ENCODE results near the gene SH3RF2. TPM values are rescaled to one million over a fixed set of nuclear protein-coding genes. Genes with fewer than 3 reads are reported as not detected.

Gene SH3RF2
- polyA plus RNA-seq, 3 donors: 2.4 to 3.3 (median 3.0) TPM

GRCh38 chr5:146048994-146049703 is 112.8 kb downstream of the SH3RF2 start:
- WGBS, 3 donors: 73 to 78% (median 73%) methylated on average over 14 to 15 of the region's 15 CpGs
- H3K27ac ChIP-seq (ENCODE audit: low read depth, low read length): no peak overlapping the region

- H3K27ac ChIP-seq (ENCODE audit: low read depth, low read length): no peak overlapping the region
- 68 to 80% (median 70%) methylated on average over 3 of the region's 3 CpGs for WGBS, 3 donors
Measured at GRCh38 chr5:146049704-146050026, 113.3 kb downstream of the SH3RF2 start.

- WGBS, 3 donors: 86 to 88% (median 87%) methylated on average over 5 of the region's 5 CpGs
- H3K27ac ChIP-seq (ENCODE audit: low read depth, low read length): no peak overlapping the region
Measured at GRCh38 chr5:146050086-146050485, 113.7 kb downstream of the SH3RF2 start.

GRCh38 chr5:146051678-146052077 is 115.3 kb downstream of the SH3RF2 start:
- 69 to 77% (median 73%) methylated on average over 3 of the region's 3 CpGs for WGBS, 3 donors

GRCh38 chr5:146052780-146053179 is 116.4 kb downstream of the SH3RF2 start:
- H3K27ac ChIP-seq (ENCODE audit: low read depth, low read length): no peak overlapping the region

More at GRCh38 chr5:146051678-146052077, 115.3 kb downstream of the SH3RF2 start:
- H3K27ac ChIP-seq (ENCODE audit: low read depth, low read length): no peak overlapping the region

GRCh38 chr5:146055432-146055831 is 119.1 kb downstream of the SH3RF2 start:
- WGBS, 3 donors: 76 to 89% (median 81%) methylated on average over 2 of the region's 2 CpGs
- no peak overlapping the region for H3K27ac ChIP-seq (ENCODE audit: low read depth, low read length)

GRCh38 chr5:146059460-146060220 is 123.3 kb downstream of the SH3RF2 start:
- 72 to 81% (median 76%) methylated on average over 22 of the region's 22 CpGs for WGBS, 3 donors
- H3K27ac ChIP-seq (ENCODE audit: low read depth, low read length): no peak overlapping the region

GRCh38 chr5:146060221-146060585 is 123.8 kb downstream of the SH3RF2 start:
- WGBS, 3 donors: 94 to 98% (median 96%) methylated on average over 5 of the region's 5 CpGs
- no peak overlapping the region for H3K27ac ChIP-seq (ENCODE audit: low read depth, low read length)

GRCh38 chr5:146066968-146067367 is 130.6 kb downstream of the SH3RF2 start:
- no peak overlapping the region for H3K27ac ChIP-seq (ENCODE audit: low read depth, low read length)
- WGBS, 3 donors: 85 to 97% (median 95%) methylated on average over 8 of the region's 8 CpGs

- WGBS, 3 donors: 37 to 68% (median 66%) methylated on average over 9 of the region's 9 CpGs
- H3K27ac ChIP-seq (ENCODE audit: low read depth, low read length): no peak overlapping the region
Measured at GRCh38 chr5:146068206-146068605, 131.8 kb downstream of the SH3RF2 start.

GRCh38 chr5:146068977-146069779 is 132.8 kb downstream of the SH3RF2 start:
- no peak overlapping the region for H3K27ac ChIP-seq (ENCODE audit: low read depth, low read length)
- 89 to 94% (median 93%) methylated on average over 6 of the region's 6 CpGs for WGBS, 3 donors

- no peak overlapping the region for H3K27ac ChIP-seq (ENCODE audit: low read depth, low read length)
- 96 to 98% (median 96%) methylated on average over 2 of the region's 2 CpGs for WGBS, 3 donors
Measured at GRCh38 chr5:146069780-146070099, 133.4 kb downstream of the SH3RF2 start.

GRCh38 chr5:146070746-146071145 is 134.4 kb downstream of the SH3RF2 start:
- WGBS, 3 donors: 87 to 93% (median 88%) methylated on average over 3 of the region's 3 CpGs
- H3K27ac ChIP-seq (ENCODE audit: low read depth, low read length): no peak overlapping the region

GRCh38 chr5:146071171-146071570 is 134.8 kb downstream of the SH3RF2 start:
- no peak overlapping the region for H3K27ac ChIP-seq (ENCODE audit: low read depth, low read length)
- 65 to 74% (median 66%) methylated on average over 4 of the region's 4 CpGs for WGBS, 3 donors

- no peak overlapping the region for H3K27ac ChIP-seq (ENCODE audit: low read depth, low read length)
- WGBS, 3 donors: 92 to 98% (median 98%) methylated on average over 2 of the region's 2 CpGs
Measured at GRCh38 chr5:146072595-146072994, 136.2 kb downstream of the SH3RF2 start.

- WGBS, 3 donors: 59 to 81% (median 65%) methylated on average over 9 of the region's 9 CpGs
- no peak overlapping the region for H3K27ac ChIP-seq (ENCODE audit: low read depth, low read length)
Measured at GRCh38 chr5:146073239-146073900, 137.0 kb downstream of the SH3RF2 start.

- H3K27ac ChIP-seq (ENCODE audit: low read depth, low read length): no peak overlapping the region
- WGBS, 3 donors: 29 to 57% (median 40%) methylated on average over 4 of the region's 4 CpGs
Measured at GRCh38 chr5:146076028-146076427, 139.7 kb downstream of the SH3RF2 start.

- H3K27ac ChIP-seq (ENCODE audit: low read depth, low read length): no peak overlapping the region
- 66 to 83% (median 80%) methylated on average over 4 of the region's 4 CpGs for WGBS, 3 donors
Measured at GRCh38 chr5:146076455-146076854, 140.1 kb downstream of the SH3RF2 start.

GRCh38 chr5:146078566-146078965 is 142.2 kb downstream of the SH3RF2 start:
- H3K27ac ChIP-seq (ENCODE audit: low read depth, low read length): no peak overlapping the region
- WGBS, 3 donors: 72 to 95% (median 93%) methylated on average over 2 of the region's 2 CpGs

Measured in adipose tissue (tissue), 3 donors.